22Rv1 (cell line): ENCODE measurements around the gene HIPK2.

Experiments used
- CTCF ChIP-seq: fragments of 450-650 bp; IDR thresholded peaks from 2 replicates; pipeline ENCODE4 v1.5.1; 2017; ENCODE audit warnings: mild to moderate bottlenecking
- ZFX ChIP-seq: fragments of 450-650 bp; IDR thresholded peaks from 2 replicates; pipeline ENCODE4 v1.6.1; 2017; ENCODE audit warnings: antibody characterized with exemption, borderline replicate concordance

DNA sequence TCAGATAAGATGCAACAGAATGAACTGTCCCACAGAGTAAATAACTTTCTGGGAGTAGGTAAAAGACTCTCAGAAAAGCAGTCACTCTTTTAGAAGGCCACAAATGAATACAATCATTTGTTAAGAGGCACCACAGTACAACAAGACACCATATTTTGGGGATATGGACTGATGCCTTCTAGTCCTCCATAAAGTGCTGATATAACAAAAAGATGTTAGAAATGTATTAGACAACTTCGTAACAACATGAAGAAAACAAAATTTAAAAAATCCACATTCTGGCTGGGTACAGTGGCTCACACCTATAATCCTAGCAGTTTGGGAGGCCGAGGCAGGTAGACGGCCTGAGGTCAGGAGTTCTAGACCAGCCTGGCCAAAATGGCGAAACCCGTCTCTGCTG, 111.3 kb downstream of the HIPK2 start:
- TF ChIP-seq CTCF: no peak
- TF ChIP-seq ZFX: no peak
